ENCODE results near the gene HRH4.

The HRH4 gene

DNA sequence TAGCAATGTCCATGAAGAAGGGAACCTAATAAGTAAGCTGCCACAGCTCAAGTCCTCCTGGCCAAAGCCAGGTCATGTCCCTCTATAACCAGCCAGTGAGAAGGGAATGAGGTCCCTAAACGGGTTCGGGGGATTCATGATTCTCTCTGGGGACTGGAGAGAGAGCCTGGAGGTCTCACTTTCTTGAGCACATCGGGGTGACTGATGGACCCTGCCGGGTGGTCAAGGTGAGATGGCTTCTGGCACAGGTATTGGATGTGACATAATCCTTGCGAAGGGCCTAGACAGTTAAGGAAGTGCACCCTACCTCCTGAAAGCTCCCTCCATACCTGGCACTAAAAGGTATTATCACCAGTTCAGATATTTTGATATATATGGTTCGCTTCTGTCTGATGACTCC is 45.7 kb downstream of the HRH4 start:
- DNase-seq (ENCODE audit: low read depth): no peak

- no peak for DNase-seq (ENCODE audit: low read depth)
These were observed 49.0 kb downstream of the HRH4 start for GRCh38 chr18:24509435-24509834.

DNA sequence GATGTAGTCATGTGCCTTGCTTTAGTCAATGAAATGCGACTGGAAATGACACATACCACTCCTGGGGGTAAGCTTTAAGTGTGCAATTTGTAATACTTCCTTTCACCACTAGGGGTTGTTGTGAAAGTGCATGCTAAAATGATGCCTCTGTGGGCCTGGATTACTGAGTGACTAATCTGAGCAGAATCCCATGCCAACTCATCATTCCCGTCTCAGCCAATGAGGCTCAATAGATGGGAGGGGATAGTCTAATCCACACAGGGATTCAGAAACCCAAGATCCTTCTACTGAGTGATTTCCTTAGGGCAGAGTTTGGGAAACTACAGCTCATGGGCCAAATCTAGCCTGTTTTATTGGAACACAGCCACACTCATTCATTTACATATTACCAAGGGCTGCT is 54.0 kb downstream of the HRH4 start:
- no peak for DNase-seq (ENCODE audit: low read depth)

DNA sequence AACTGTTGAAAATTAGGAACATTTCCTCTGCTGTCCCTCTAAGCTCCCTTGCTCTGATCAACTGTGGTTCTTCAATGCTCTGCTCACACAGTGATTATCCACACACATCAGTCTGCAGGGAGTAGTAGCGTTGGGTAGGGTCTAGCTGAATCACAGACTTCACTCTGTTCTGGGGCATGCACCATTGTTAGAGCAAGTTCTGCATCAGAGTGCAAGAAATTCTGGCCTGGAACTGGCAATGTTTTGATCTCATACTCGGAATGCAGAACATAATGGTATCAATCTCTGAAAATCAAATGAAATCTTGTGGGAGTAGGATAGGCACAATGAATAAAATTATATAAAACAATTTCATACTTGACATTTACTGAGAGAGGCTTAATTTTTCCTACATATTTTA is 55.3 kb downstream of the HRH4 start:
- no peak for DNase-seq (ENCODE audit: low read depth)

DNA sequence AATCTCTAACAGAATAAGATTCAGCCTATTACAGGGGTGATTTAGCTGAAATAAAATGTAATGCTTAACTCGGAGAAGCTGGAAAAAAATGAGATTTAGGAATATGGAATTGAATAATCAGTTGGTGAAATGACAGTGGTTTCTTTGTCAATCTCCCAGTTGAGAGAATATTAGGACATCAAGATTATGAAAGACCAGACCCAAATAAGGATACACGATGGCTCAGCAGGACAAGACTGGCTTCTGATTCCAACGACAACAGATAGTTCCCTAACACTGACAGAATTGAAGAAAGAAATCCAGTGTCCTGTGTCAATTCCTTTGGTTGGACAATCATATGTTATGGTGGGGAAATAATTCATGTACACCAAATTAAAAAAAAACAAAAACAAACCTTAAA is 55.8 kb downstream of the HRH4 start:
- DNase-seq (ENCODE audit: low read depth): no peak

GRCh38 chr18:24517554-24517953 is 57.1 kb downstream of the HRH4 start:
- DNase-seq (ENCODE audit: low read depth): no peak

DNA sequence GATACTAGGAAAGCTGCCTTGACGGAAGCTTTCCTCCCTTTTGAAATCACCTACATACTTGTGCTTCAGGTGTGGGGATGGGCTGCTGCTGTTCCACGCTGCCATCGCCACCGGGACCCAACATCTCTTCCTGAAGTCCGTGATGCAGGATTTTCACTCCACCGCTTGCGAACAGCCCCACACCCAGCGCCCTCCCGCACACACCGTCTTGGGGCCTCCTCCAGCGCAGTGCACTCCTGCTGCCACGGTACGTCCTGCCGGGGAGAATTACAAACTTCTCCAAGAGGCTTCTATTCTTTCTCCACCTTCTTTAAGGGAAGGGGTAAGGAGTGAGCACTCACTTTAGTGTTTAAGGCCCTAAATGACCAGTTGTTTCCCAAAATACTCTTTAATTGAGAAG is 58.2 kb downstream of the HRH4 start:
- DNase-seq (ENCODE audit: low read depth): no peak
